GM10248 (cell line): ENCODE measurements around the gene COL1A1.

ENCODE experiments used
- CTCF ChIA-PET: fragments of 300-600 bp; sonication (Branson Sonifier 250); formaldehyde crosslinking; extraction: SDS; loops from one replicate; lab custom pipeline; 2021; ENCODE audit warnings: antibody characterized with exemption; lab: Yijun Ruan, JAX
- POLR2A ChIA-PET: fragments of 350-650 bp; sonication (Branson Sonifier 250); formaldehyde crosslinking; extraction: SDS; loops from one replicate; lab custom pipeline; 2020; ENCODE audit warnings: antibody characterized with exemption; lab: Yijun Ruan, JAX
- DNase-seq: peaks from one replicate; pipeline ENCODE4 v3.0.0; 2012; ENCODE audit errors: extremely low spot score
- TF ChIP-seq, protein P1 (sequence below): IDR thresholded peaks from 2 replicates; pipeline ENCODE4 v1.5.1; 2012; ENCODE audit warnings: mild to moderate bottlenecking, low read depth; ENCODE audit errors: extremely low read depth, missing control alignments, control extremely low read depth

COL1A1 gene

DNA sequence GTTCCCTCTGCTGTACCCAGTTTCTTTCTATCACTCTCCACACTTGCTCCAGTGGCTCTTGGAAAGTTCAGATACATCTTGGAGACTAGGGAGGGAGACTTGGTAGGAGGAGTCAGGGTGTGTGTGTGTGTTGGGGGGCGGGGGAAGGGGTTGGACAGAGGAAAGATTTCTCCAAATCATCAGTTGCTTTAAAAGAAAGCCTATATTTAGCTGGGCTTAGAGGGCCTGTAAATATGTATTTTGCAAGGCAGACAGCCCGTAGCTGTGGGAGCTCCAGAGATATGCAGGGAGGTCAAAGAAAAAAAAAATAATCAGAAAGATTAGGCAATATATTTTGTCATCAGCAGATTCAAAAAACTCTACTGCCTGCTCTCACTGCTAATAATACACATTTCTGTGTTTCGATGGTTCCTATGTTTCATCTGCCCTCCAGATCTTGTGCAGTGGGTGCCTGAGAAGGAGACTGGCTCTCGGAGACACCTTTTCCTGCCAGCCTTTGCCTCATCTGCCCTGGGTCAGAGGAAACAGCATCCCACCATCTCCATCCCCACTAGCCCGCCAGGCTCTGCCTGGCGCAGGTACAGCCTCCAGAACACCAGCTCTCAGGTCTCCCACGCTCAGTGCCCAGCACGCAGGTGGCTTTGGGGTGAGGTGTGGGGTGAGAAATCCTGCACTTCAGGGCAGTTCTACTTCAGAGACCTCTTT is 46.2 kb downstream of the COL1A1 start:
- POLR2A ChIA-PET = no interaction called here
- CTCF ChIA-PET = interaction anchor here (0.8 to 6.7 kb wide), 7 partner anchors 8 to 142 kb away, joined by 3 to 60 read pairs (median 4); no protein-coding TSS in a partner anchor
- TF ChIP-seq, protein P1, sequence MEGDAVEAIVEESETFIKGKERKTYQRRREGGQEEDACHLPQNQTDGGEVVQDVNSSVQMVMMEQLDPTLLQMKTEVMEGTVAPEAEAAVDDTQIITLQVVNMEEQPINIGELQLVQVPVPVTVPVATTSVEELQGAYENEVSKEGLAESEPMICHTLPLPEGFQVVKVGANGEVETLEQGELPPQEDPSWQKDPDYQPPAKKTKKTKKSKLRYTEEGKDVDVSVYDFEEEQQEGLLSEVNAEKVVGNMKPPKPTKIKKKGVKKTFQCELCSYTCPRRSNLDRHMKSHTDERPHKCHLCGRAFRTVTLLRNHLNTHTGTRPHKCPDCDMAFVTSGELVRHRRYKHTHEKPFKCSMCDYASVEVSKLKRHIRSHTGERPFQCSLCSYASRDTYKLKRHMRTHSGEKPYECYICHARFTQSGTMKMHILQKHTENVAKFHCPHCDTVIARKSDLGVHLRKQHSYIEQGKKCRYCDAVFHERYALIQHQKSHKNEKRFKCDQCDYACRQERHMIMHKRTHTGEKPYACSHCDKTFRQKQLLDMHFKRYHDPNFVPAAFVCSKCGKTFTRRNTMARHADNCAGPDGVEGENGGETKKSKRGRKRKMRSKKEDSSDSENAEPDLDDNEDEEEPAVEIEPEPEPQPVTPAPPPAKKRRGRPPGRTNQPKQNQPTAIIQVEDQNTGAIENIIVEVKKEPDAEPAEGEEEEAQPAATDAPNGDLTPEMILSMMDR = no peak
- DNase-seq = no peak

DNA sequence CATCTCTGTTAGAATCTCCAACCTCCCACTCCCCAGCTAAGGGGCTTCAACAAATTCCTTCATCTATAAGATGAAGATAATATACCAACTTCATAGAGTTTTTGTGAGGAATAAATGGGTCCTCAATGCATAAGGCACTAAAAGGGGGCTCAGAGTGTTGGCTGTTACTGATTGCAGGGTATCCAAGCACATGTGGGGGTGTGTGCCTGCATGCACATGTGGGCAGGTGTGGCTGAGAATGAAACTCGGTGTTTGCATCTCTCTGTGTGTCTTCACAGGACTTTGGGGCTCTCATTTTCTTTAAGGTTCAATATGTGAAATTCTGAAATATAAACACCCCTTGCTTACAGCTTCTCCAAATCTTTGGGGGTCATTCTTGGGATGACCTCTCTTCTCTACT is 46.8 kb downstream of the COL1A1 start:
- ChIA-PET POLR2A (no interaction called here), CTCF (interaction anchor here (0.7 to 6.7 kb wide), 7 partner anchors 9 to 142 kb away, joined by 3 to 60 read pairs (median 4); no protein-coding TSS in a partner anchor)
- TF ChIP-seq, protein P1 = no peak
- no peak for DNase-seq

DNA sequence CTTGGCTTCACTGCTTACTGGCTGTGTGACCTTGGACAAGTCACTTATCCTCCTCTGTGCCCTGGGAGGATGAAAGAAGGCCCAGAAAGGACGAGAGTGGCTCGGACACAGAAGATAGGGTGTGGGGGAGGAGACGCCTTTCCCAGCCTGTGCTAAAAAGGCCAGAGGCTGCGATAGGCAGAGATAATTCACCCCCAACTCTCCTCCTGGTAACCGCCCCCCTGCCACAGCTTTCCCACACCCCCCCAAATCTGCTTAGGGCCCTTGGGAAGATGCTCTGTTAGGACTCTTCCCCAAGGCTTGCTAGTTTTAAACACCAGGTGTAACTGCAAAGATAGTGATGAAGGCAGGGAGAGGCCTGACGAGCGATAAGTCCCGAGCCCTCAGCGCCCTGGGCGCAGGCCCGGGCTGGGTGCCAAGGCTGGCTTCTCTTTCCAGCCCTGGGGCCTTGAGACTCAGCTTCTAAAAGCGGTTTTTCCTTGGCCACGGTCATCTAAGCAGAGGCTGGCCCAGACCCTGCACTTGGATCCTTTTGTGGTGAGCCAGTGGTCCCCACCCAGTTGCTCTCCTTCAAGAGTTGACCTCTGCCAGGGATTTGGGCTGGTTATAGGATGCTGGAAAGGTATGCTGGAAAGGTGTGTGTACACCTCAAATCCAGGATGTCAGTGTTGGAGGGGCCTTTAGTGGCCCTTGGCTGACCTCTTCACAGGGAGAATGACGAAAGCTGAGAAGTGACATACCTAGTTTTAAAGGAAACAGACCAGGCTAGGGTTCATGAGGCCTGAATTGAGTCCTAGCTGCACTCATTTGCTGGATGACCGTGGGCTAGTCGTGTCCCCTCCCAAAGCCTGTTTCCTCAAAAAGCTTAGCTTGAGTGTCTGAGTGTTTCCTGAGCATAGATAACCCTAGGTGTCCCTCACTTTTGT is 47.5 kb downstream of the COL1A1 start:
- TF ChIP-seq, protein P1 = no peak
- POLR2A ChIA-PET = no interaction called here
- no peak for DNase-seq
- CTCF ChIA-PET = interaction anchor here (0.7 to 6.7 kb wide), 9 partner anchors 9 to 143 kb away, joined by 3 to 60 read pairs (median 4); no protein-coding TSS in a partner anchor

DNA sequence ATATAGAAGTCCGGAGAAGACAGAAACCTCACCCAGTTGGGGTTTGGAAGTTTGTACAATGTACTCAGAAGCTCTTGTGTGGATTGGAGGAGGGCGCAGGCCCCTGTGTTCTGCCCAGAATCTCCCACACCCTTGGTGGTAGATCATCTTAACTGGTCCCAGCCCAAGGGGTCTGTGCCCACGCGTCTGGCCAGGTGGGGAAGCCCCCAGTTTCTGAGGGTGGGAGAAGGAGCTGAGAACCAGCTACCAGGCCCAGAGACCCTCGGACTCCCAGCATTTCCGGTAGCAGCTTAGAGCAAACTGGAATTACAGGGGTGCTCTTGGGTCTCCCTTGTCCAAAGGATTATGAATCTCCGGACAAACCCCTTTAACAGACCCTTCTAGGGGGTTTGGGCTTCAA is 48.7 kb downstream of the COL1A1 start:
- DNase-seq = no peak
- CTCF ChIA-PET = interaction anchor here (0.8 to 10.7 kb wide), 12 partner anchors 9 to 245 kb away, joined by 3 to 96 read pairs (median 5); partner anchors contain the start of genes LRRC59 and TMEM92
- TF ChIP-seq, protein P1 = no peak
- POLR2A ChIA-PET = no interaction called here

DNA sequence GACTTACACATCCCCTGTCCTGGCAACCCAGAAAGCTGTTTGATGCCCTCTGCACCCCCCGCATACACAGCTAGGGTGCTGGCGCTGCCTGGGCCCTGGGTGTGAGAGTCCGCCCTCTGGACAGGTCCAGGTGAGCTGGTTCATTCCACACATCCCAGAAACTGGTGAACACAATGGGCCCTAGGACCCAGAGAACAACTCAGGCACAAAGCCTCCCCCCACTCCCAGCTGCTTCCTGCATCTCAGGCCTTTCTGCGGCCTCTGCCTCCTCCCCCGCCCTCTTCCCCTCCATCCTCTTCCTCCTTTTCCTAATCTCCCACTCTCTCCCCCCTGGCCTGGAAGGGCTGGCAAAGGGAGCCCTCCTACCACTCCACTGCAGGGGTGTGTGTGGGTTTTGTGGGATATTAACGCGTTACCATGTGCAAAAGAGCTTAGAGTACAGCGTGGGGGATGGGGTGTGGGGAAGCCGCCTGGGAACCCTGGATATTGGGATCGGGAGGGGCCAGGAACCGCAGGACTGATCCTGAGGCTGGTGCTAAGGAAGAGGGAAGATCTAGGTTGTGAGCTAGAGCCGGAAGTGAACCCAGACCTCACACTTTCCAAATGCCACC is 49.4 kb downstream of the COL1A1 start:
- TF ChIP-seq, protein P1 = no peak
- CTCF ChIA-PET = interaction anchor here (0.8 to 10.7 kb wide), 16 partner anchors 9 to 245 kb away, joined by 3 to 96 read pairs (median 4); partner anchors contain the start of genes LRRC59 and TMEM92
- peak; percentile 70 for DNase-seq
- POLR2A ChIA-PET = interaction anchor here (1.0 to 1.7 kb wide), 2 partner anchors 9 kb away, joined by 3 to 4 read pairs; no protein-coding TSS in a partner anchor
